Liver (tissue), 3 donors: ENCODE data around the gene OR5AU1.

ENCODE experiments used
- FOXA1 ChIP-seq: IDR thresholded peaks from 2 replicates; pipeline ENCODE4 v1.6.1; 2016; ENCODE audit warnings: antibody characterized with exemption
- GABPA ChIP-seq, 2 donors: IDR thresholded peaks in 1 of 2; conservative IDR thresholded peaks in 1 of 2; 2 replicates each; pipeline ENCODE4 v1.6.1; 2016; ENCODE audit warnings: antibody characterized with exemption in 2 of 2, mild to moderate bottlenecking in 1 of 2, moderate library complexity in 1 of 2
- HNF4A ChIP-seq, 2 donors: conservative IDR thresholded peaks; 2 replicates each; pipeline ENCODE4 v1.6.1; 2016; ENCODE audit warnings: antibody characterized with exemption in 2 of 2, mild to moderate bottlenecking in 2 of 2
- JUND ChIP-seq, 2 donors: IDR thresholded peaks; 2 replicates each; pipeline ENCODE4 v1.6.1; 2016; ENCODE audit warnings: antibody characterized with exemption in 2 of 2
- RAD21 ChIP-seq, 2 donors: IDR thresholded peaks; 2 replicates each; pipeline ENCODE4 v1.6.1; 2016; ENCODE audit warnings: antibody characterized with exemption in 2 of 2, mild to moderate bottlenecking in 2 of 2
- RXRA ChIP-seq, 2 donors: IDR thresholded peaks; 2 replicates each; pipeline ENCODE4 v1.6.1; 2017 to 2018; ENCODE audit warnings: antibody characterized with exemption in 2 of 2, mild to moderate bottlenecking in 1 of 2
- SP1 ChIP-seq: IDR thresholded peaks from 2 replicates; pipeline ENCODE4 v1.6.1; 2018; ENCODE audit warnings: antibody characterized with exemption, mild to moderate bottlenecking
- TAF1 ChIP-seq: conservative IDR thresholded peaks from 2 replicates; pipeline ENCODE4 v1.6.1; 2016; ENCODE audit warnings: antibody characterized with exemption, mild to moderate bottlenecking
- YY1 ChIP-seq: IDR thresholded peaks from 2 replicates; pipeline ENCODE4 v1.6.1; 2016; ENCODE audit warnings: antibody characterized with exemption, mild to moderate bottlenecking
- TF ChIP-seq, protein P1 (sequence below): IDR thresholded peaks from 2 replicates; pipeline ENCODE4 v1.6.1; 2016; ENCODE audit warnings: antibody characterized with exemption, mild to moderate bottlenecking
- TF ChIP-seq, protein P2 (sequence below): fragments of 150-350 bp; IDR thresholded peaks from 2 replicates; pipeline ENCODE4 v1.5.1; 2017; ENCODE audit warnings: improper control_type of control experiment, low read depth, low read length; ENCODE audit not compliant: missing input control
- TF ChIP-seq, protein P3 (sequence below): IDR thresholded peaks from 2 replicates; pipeline ENCODE4 v1.6.1; 2016; ENCODE audit warnings: antibody characterized with exemption
- TF ChIP-seq, protein P4 (sequence below): IDR thresholded peaks from 2 replicates; pipeline ENCODE4 v1.6.1; 2016; ENCODE audit warnings: antibody characterized with exemption
- TF ChIP-seq, protein P5 (sequence below): IDR thresholded peaks from 2 replicates; pipeline ENCODE4 v1.6.1; 2016; ENCODE audit warnings: antibody characterized with exemption
- donor health status: healthy.
- donor health status: healthy.

DNA sequence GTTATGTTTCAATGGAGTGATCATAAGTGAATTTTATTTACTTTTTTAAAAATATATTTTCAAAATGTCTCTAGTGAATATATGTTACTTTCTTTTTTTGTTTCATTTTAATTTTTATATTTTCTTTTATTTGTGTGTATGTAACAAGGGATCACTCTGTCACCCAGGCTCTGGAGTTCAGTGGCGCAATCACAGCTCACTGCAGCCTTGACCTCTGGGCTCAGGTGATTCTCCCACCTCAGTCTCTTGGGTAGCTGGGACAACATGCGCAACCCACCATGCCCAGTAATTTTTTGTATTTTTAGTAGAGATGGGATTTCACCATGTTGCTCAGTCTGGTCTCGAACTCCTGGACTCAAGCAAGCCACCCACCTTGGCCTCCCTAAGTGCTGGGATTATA is 36.9 kb downstream of the OR5AU1 start:
- TF ChIP-seq, protein P1, sequence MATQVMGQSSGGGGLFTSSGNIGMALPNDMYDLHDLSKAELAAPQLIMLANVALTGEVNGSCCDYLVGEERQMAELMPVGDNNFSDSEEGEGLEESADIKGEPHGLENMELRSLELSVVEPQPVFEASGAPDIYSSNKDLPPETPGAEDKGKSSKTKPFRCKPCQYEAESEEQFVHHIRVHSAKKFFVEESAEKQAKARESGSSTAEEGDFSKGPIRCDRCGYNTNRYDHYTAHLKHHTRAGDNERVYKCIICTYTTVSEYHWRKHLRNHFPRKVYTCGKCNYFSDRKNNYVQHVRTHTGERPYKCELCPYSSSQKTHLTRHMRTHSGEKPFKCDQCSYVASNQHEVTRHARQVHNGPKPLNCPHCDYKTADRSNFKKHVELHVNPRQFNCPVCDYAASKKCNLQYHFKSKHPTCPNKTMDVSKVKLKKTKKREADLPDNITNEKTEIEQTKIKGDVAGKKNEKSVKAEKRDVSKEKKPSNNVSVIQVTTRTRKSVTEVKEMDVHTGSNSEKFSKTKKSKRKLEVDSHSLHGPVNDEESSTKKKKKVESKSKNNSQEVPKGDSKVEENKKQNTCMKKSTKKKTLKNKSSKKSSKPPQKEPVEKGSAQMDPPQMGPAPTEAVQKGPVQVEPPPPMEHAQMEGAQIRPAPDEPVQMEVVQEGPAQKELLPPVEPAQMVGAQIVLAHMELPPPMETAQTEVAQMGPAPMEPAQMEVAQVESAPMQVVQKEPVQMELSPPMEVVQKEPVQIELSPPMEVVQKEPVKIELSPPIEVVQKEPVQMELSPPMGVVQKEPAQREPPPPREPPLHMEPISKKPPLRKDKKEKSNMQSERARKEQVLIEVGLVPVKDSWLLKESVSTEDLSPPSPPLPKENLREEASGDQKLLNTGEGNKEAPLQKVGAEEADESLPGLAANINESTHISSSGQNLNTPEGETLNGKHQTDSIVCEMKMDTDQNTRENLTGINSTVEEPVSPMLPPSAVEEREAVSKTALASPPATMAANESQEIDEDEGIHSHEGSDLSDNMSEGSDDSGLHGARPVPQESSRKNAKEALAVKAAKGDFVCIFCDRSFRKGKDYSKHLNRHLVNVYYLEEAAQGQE: no peak
- no peak for TF ChIP-seq YY1
- TF ChIP-seq, protein P2, sequence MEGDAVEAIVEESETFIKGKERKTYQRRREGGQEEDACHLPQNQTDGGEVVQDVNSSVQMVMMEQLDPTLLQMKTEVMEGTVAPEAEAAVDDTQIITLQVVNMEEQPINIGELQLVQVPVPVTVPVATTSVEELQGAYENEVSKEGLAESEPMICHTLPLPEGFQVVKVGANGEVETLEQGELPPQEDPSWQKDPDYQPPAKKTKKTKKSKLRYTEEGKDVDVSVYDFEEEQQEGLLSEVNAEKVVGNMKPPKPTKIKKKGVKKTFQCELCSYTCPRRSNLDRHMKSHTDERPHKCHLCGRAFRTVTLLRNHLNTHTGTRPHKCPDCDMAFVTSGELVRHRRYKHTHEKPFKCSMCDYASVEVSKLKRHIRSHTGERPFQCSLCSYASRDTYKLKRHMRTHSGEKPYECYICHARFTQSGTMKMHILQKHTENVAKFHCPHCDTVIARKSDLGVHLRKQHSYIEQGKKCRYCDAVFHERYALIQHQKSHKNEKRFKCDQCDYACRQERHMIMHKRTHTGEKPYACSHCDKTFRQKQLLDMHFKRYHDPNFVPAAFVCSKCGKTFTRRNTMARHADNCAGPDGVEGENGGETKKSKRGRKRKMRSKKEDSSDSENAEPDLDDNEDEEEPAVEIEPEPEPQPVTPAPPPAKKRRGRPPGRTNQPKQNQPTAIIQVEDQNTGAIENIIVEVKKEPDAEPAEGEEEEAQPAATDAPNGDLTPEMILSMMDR: no peak
- no peak for TF ChIP-seq RXRA (IDR thresholded peaks at IDR 0.05)
- no peak for TF ChIP-seq JUND (IDR thresholded peaks at IDR 0.05)
- TF ChIP-seq FOXA1: no peak
- TF ChIP-seq, protein P3, sequence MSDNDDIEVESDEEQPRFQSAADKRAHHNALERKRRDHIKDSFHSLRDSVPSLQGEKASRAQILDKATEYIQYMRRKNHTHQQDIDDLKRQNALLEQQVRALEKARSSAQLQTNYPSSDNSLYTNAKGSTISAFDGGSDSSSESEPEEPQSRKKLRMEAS: no peak
- no peak for TF ChIP-seq SP1
- TF ChIP-seq RAD21 (IDR thresholded peaks at IDR 0.05): no peak
- TF ChIP-seq, protein P4, sequence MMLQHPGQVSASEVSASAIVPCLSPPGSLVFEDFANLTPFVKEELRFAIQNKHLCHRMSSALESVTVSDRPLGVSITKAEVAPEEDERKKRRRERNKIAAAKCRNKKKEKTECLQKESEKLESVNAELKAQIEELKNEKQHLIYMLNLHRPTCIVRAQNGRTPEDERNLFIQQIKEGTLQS: no peak
- TF ChIP-seq TAF1: no peak
- no peak for TF ChIP-seq HNF4A (conservative IDR thresholded peaks at IDR 0.05)
- no peak for TF ChIP-seq GABPA (IDR thresholded peaks at IDR 0.05 in 1 of 2, conservative IDR thresholded peaks at IDR 0.05 in 1 of 2)
- TF ChIP-seq, protein P5, sequence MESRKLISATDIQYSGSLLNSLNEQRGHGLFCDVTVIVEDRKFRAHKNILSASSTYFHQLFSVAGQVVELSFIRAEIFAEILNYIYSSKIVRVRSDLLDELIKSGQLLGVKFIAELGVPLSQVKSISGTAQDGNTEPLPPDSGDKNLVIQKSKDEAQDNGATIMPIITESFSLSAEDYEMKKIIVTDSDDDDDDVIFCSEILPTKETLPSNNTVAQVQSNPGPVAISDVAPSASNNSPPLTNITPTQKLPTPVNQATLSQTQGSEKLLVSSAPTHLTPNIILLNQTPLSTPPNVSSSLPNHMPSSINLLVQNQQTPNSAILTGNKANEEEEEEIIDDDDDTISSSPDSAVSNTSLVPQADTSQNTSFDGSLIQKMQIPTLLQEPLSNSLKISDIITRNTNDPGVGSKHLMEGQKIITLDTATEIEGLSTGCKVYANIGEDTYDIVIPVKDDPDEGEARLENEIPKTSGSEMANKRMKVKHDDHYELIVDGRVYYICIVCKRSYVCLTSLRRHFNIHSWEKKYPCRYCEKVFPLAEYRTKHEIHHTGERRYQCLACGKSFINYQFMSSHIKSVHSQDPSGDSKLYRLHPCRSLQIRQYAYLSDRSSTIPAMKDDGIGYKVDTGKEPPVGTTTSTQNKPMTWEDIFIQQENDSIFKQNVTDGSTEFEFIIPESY: no peak
